ENCODE data around the gene FKBP2.

DNA sequence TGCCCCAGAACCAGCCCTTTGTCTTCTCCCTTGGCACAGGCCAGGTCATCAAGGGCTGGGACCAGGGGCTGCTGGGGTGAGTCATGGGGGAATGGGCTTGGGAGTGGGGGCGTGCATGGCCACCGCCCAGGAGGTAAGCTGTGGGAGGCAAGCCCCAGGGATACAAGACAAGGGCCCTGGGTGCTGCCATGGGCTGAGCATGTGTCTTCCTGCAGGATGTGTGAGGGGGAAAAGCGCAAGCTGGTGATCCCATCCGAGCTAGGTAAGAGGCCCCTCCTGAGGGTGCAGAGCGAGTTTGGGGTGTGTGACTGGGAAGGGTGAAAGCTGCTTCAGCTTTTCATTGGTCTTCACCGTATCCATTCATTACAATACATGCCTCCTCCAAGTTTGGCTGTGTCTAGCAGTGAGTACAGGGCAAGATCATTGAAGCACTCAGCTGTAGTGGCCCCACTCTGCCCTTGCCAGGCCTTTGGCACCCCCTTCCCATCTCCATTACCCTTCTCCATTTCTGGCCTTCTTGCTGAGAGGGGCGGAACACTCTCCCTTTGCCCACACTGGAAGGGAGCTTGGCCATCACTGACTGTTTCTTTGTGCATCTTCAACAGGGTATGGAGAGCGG is 2.5 kb downstream of the FKBP2 start:
- TF ChIP-seq, protein P1, sequence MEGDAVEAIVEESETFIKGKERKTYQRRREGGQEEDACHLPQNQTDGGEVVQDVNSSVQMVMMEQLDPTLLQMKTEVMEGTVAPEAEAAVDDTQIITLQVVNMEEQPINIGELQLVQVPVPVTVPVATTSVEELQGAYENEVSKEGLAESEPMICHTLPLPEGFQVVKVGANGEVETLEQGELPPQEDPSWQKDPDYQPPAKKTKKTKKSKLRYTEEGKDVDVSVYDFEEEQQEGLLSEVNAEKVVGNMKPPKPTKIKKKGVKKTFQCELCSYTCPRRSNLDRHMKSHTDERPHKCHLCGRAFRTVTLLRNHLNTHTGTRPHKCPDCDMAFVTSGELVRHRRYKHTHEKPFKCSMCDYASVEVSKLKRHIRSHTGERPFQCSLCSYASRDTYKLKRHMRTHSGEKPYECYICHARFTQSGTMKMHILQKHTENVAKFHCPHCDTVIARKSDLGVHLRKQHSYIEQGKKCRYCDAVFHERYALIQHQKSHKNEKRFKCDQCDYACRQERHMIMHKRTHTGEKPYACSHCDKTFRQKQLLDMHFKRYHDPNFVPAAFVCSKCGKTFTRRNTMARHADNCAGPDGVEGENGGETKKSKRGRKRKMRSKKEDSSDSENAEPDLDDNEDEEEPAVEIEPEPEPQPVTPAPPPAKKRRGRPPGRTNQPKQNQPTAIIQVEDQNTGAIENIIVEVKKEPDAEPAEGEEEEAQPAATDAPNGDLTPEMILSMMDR (IDR thresholded peaks at IDR 0.05) = no peak
- TF ChIP-seq POLR2A (IDR thresholded peaks at IDR 0.05) = no peak

Measured in esophagus squamous epithelium (tissue), 4 donors.